Measurements from ENCODE around the gene AMOTL2. TPM values are rescaled to one million over a fixed set of nuclear protein-coding genes. Genes with fewer than 3 reads are reported as not detected.

AMOTL2 gene
- total RNA-seq, 4 donors from 2014 or later = 54.5 to 99.0 (median 59.1) TPM

DNA sequence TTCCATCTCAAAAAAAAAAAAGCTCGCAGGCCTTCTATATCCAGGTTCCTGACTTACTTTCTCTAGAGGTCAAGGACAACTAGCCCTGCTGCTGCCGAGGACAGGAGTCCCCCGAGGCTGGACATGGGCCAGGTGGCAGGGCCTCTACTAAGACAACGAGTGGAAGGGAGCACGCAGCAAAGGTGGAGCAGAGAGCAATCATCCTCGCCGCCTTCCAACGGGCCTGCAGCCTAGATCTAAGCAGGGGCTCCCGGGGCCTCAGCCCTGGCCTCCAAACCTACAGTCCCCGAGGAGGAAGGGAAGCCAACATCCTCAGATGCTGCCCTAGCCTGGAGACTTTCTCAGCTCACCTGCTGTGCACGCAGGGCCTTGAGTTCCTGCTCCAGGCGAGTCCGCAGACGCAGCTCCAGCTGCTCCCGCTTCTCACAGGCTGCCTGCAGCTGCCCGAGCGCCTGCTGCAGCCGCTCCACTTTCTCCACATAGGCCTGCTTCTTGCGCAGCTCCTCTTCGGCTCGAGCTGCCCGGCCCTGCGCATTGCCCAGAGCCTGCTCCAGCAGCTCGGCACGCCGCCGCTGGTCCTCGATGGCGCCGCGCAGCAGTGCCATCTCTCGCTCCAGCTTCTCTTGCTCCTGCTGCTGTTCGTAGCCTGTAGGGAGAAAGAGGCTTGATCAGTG is 12.9 kb downstream of the AMOTL2 start:
- intact Hi-C loops (cut with DNase I) = no loop called here
- Histone ChIP-seq H3K36me3 (peaks cover 57 to 92% (median 65%) of the 10 kb centered on the region in 3 donors), H3K4me1 (peaks cover 39 to 100% (median 85%) of the 10 kb centered on the region in 3 donors), H3K4me3 (no peak overlapping the region), H3K9me3 (no peaks in the 10 kb centered on the region), H3K27ac (peak overlapping the region; percentile 2 to 100 (median 92)), H3K27me3 (no peaks in the 10 kb centered on the region)
- no peak for DNase-seq
- TF ChIP-seq POLR2A (IDR thresholded peaks at IDR 0.05) = no peak
- TF ChIP-seq, protein P1, sequence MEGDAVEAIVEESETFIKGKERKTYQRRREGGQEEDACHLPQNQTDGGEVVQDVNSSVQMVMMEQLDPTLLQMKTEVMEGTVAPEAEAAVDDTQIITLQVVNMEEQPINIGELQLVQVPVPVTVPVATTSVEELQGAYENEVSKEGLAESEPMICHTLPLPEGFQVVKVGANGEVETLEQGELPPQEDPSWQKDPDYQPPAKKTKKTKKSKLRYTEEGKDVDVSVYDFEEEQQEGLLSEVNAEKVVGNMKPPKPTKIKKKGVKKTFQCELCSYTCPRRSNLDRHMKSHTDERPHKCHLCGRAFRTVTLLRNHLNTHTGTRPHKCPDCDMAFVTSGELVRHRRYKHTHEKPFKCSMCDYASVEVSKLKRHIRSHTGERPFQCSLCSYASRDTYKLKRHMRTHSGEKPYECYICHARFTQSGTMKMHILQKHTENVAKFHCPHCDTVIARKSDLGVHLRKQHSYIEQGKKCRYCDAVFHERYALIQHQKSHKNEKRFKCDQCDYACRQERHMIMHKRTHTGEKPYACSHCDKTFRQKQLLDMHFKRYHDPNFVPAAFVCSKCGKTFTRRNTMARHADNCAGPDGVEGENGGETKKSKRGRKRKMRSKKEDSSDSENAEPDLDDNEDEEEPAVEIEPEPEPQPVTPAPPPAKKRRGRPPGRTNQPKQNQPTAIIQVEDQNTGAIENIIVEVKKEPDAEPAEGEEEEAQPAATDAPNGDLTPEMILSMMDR (IDR thresholded peaks at IDR 0.05) = no peak
- WGBS, 2 donors = 75 to 88% methylated on average over 3 to 19 of the region's 33 CpGs

DNA sequence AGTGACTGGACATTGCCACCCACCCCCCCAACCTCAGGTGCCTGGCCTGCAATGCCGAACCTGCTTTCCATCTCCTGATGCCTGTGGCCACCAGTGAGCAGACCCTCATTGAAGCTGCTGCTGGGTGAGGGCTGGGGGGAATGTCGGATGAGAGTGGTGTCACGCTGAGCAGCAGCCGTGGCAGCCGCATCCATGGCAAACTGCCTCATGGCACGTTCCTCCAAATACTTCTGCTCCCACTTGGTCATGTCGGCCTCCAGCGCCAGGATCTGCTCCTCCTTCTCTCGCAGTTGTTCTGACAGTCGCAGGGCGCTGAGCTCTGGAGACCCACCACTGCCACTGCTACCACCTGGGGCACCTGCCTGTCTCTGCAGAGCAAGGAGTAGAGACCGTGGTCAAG is 14.2 kb downstream of the AMOTL2 start:
- peaks cover 32 to 100% (median 72%) of the 10 kb centered on the region in 3 donors for H3K4me1 ChIP-seq
- WGBS, 2 donors = 80 to 89% methylated on average over 2 to 3 of the region's 12 CpGs
- H3K36me3 ChIP-seq = peaks cover 47 to 92% (median 55%) of the 10 kb centered on the region in 3 donors
- intact Hi-C loops (cut with DNase I) = no loop called here
- TF ChIP-seq, protein P1 (IDR thresholded peaks at IDR 0.05) = no peak
- TF ChIP-seq POLR2A (IDR thresholded peaks at IDR 0.05) = no peak
- no peaks in the 10 kb centered on the region for H3K9me3 ChIP-seq
- peak overlapping the region; percentile 69 to 100 (median 92) for H3K27ac ChIP-seq
- H3K4me3 ChIP-seq = no peak overlapping the region
- H3K27me3 ChIP-seq = no peaks in the 10 kb centered on the region
- no peak for DNase-seq

DNA sequence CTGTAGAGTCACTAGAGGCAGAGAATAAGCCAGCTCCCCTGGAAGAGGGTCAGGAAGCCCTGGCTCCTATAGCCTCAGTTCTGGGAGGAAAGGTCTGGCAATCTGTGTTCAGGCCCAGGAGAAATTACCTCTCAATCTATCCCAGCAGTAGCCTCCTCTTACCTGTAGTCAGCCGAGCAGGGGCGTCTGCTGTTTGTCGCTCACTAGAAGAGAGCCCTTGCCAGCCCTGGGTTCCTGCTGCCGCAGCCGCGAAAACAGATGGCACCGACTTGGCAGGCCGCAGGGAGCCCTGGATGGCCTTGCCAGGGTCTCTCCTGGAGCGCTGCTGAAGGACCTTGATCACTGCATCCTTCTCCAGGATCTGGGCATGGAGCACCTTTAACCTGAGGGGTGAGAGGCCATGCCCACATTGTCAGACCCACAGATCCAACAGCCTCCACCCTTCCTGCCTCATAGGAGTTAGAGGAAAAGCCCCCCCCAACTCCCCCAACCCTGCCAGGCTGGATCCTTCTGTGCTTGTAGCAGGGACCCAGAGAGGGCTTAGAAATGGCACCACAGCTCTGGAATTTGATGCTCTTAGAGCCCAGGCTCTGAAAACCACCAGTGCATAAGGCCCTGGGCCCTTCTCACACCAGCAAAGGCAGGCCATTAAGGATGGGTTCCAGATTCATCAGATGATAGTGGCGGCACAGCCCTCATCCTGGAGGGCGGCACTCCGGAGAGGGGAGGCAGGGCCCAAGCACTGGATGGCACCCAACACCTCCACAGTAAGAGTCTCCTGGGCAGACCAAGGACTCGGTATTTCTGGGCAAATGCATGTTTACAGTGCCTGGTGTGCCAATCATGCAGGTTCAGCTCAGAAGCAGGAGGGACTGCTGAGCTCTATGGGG is 14.9 kb downstream of the AMOTL2 start:
- intact Hi-C loops (cut with DNase I) = no loop called here
- Histone ChIP-seq H3K4me3 (no peak overlapping the region), H3K4me1 (peaks cover 32 to 100% (median 70%) of the 10 kb centered on the region in 3 donors), H3K36me3 (peaks cover 47 to 96% (median 55%) of the 10 kb centered on the region in 3 donors), H3K9me3 (no peaks in the 10 kb centered on the region), H3K27me3 (no peaks in the 10 kb centered on the region), H3K27ac (peak overlapping the region; percentile 69 to 100 (median 92))
- TF ChIP-seq POLR2A (IDR thresholded peaks at IDR 0.05) = no peak
- TF ChIP-seq, protein P1 (IDR thresholded peaks at IDR 0.05) = no peak
- DNase-seq = no peak
- WGBS, 2 donors = 71% methylated on average over 7 of the region's 13 CpGs; no CpG with 5 or more reads in 1 of the 2 donors

DNA sequence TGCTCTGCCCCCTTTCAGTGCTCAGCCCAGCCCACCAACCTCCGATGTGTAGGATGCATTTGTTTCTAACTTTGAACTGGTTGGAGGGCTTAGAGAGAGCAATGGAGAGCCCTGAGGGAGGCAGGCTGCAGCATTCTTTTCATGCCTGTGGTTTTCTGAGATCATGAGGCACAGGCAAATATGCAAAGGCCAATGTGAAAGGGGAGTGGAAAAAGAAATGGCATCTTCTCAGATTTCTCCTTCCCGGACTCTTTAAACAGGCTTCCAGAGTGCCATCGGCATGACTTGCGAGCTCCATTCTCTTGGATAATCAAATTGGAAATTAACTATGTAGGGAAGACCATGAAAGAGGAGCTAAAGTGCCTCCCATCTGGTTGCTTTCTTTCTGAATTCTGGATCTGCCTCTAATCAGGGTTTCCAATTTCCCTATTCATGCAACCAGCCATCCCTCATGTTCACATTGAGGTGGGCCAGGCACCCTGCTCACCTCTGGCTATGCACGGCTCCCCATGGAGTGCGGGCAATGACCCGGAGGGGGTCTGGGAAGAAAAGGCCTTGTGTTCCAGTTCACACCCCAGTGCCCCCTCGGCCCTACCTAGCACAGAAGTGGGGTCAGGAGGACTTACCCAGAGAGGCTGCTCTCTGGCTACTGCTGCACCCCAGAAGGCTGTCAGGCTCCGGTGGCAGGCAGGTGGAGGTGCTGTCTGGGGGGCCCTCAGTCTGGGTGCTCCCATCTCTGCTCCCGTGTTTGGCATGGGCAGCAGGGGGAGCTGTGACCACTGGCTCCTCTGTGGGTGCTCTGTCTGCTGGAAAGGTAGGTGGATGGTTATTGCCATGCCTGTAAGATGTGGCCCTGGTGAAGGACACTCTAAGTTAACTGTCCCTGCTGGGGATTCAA is 16.1 kb downstream of the AMOTL2 start:
- DNase-seq = no peak
- Histone ChIP-seq H3K4me1 (peaks cover 24 to 100% (median 70%) of the 10 kb centered on the region in 3 donors), H3K9me3 (no peaks in the 10 kb centered on the region), H3K27me3 (no peaks in the 10 kb centered on the region), H3K4me3 (no peak overlapping the region), H3K27ac (peak overlapping the region; percentile 69 to 100 (median 92)), H3K36me3 (peaks cover 47 to 91% (median 52%) of the 10 kb centered on the region in 3 donors)
- intact Hi-C loops (cut with DNase I) = no loop called here
- 41 to 47% methylated on average over 6 to 7 of the region's 10 CpGs for WGBS, 2 donors
- no peak for TF ChIP-seq POLR2A (IDR thresholded peaks at IDR 0.05)
- TF ChIP-seq, protein P1 (IDR thresholded peaks at IDR 0.05) = peak in 4 of 6 experiments; percentile 4 to 34 (median 18)

All from esophagus squamous epithelium (tissue), 5 donors.